ENCODE measurements around the gene ATP1A4.

DNA sequence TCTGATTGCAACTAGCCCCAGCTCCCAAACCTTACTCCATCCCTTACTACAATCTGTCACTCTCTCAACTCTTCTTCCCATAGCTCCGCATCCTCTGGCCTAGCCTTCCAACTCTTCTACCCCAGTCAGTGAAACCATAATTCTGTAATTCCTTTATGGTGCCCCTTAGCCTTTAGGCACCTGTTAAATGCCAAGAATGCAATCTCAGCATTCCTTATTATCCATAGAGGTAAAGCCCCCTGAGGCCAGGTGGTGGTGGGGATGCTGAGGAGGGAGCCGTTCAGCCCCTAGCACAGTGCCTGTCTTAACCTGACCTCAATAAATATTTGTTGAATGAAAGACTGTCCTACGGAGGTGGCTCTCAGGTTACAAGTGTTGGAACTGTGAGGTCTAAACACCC is 21.8 kb upstream of the ATP1A4 start:
- no peak for TF ChIP-seq ZSCAN29 (IDR thresholded peaks at IDR 0.05)
- TF ChIP-seq RBBP5 (conservative IDR thresholded peaks at IDR 0.05) = no peak
- no peak for TF ChIP-seq CTCF (IDR thresholded peaks at IDR 0.05 in 2 of 3, conservative IDR thresholded peaks at IDR 0.05 in 1 of 3; ENCODE audit: control insufficient read depth in 2 of 3, extremely low read depth in 1 of 3, insufficient read depth in 1 of 3, low read depth in 3 of 3, low read length in 3 of 3)
- TF ChIP-seq EP300 (IDR thresholded peaks at IDR 0.05; ENCODE audit: borderline replicate concordance in 1 of 2, control insufficient read depth in 1 of 2, low read depth in 2 of 2, low read length in 2 of 2) = no peak
- TF ChIP-seq YY1 (IDR thresholded peaks at IDR 0.05; ENCODE audit: low read depth, low read length) = no peak
- TF ChIP-seq POU2F2 (IDR thresholded peaks at IDR 0.05; ENCODE audit: borderline replicate concordance, low read depth, low read length) = no peak
- TF ChIP-seq TAF1 (IDR thresholded peaks at IDR 0.05; ENCODE audit: borderline replicate concordance, low read depth, low read length) = no peak
- TF ChIP-seq POLR2AphosphoS5 (IDR thresholded peaks at IDR 0.05; ENCODE audit: low read length) = no peak
- no peak for TF ChIP-seq ZNF274 (IDR thresholded peaks at IDR 0.05; ENCODE audit: insufficient read depth, insufficient read length)
- TF ChIP-seq JUND (IDR thresholded peaks at IDR 0.05; ENCODE audit: low read depth, low read length) = no peak
- TF ChIP-seq POLR2A (IDR thresholded peaks at IDR 0.05; ENCODE audit: low read depth, low read length) = no peak
